HCT116 (cell line): ENCODE measurements around the gene ADAT3. TPM values are rescaled to one million over a fixed set of nuclear protein-coding genes. Genes with fewer than 3 reads are reported as not detected.

Experiments used
- ATAC-seq: fragments of 200-7000 bp; cut with Tn5 transposase; 2 replicates; pipeline ENCODE4 v1.9.1; 2020; ENCODE audit warnings: mild to moderate bottlenecking, moderate library complexity
- BruUV-seq: library from RNA; stranded (reverse); fragments of 400-500 nt; replicated peaks from 2 replicates; lab custom pipeline; 2021; lab: Mats Ljungman, UMichigan
- CTCF ChIA-PET: fragments of 300-600 bp; sonication (Branson Sonifier 250); formaldehyde crosslinking; loops from one replicate; lab custom pipeline; 2021; ENCODE audit warnings: antibody characterized with exemption; lab: Charles Lee
- POLR2A ChIA-PET: fragments of 300-600, 350-600 bp; sonication (Branson Sonifier 250); formaldehyde crosslinking; loops from one replicate; lab custom pipeline; 2021; ENCODE audit warnings: antibody characterized with exemption; lab: Charles Lee
- RAD21 ChIA-PET, 2 experiments: fragments of 300-600 bp; sonication (Branson Sonifier 250); formaldehyde crosslinking; loops; one replicate each; lab custom pipeline; 2023; ENCODE audit warnings: low total read pairs in 2 of 2; ENCODE audit not compliant: uncharacterized antibody in 2 of 2, unreplicated experiment in 2 of 2, low non-redundant PET in 1 of 2; lab: Charles Lee
- DNase-seq: peaks from one replicate; pipeline ENCODE4 v3.0.0-alpha.2; 2010; ENCODE audit warnings: low read depth, low spot score
- H2AFZ ChIP-seq: fragments of 200-600 bp; shearing (Covaris generic), sonication (generic); 2 replicates; pipeline ENCODE4 v1.6.1; 2017; ENCODE audit warnings: low read depth, mixed run types, mixed read lengths, antibody characterized with exemption, low read length; ENCODE audit not compliant: poor library complexity, severe bottlenecking
- H3K27ac ChIP-seq: 2 replicates; pipeline ENCODE4 v1.5.1; 2012; ENCODE audit warnings: low read depth, low read length
- H3K27me3 ChIP-seq: fragments of 200-600 bp; sonication (generic); 2 replicates; pipeline ENCODE4 v1.6.1; 2016; ENCODE audit warnings: mixed run types, low read length, mixed read lengths; ENCODE audit not compliant: insufficient read depth
- H3K36me3 ChIP-seq, 2 experiments: fragments of 200-500 bp in 1 of 2; fragments of 200-600 bp in 1 of 2; sonication (Bioruptor generic) in 1 of 2; sonication (generic) in 1 of 2; 2 replicates each; pipeline versions ENCODE4 v1.5.1 to v1.6.1; 2014 to 2016; ENCODE audit warnings: low read length in 2 of 2, inconsistent platforms in 1 of 2, mixed read lengths in 1 of 2, mixed run types in 1 of 2; ENCODE audit not compliant: insufficient read depth in 2 of 2, control insufficient read depth in 1 of 2
- H3K4me1 ChIP-seq, 2 experiments: fragments of 200-600 bp in 1 of 2; sonication (generic) in 1 of 2; 2 replicates each; pipeline versions ENCODE4 v1.5.1 to v1.6.1; 2012 to 2017; ENCODE audit warnings: low read length in 2 of 2, inconsistent platforms in 1 of 2, mild to moderate bottlenecking in 1 of 2, mixed read lengths in 1 of 2, mixed run types in 1 of 2, moderate library complexity in 1 of 2; ENCODE audit not compliant: insufficient read depth in 2 of 2, control insufficient read depth in 1 of 2
- H3K4me2 ChIP-seq: fragments of 200-600 bp; sonication (generic); 2 replicates; pipeline ENCODE4 v1.6.1; 2017; ENCODE audit warnings: mixed run types, low read length, mixed read lengths
- H3K4me3 ChIP-seq, 2 experiments: fragments of 200-600 bp in 1 of 2; sonication (generic) in 1 of 2; replicated peaks in 1 of 2; 2 replicates each; pipeline ENCODE4 v1.5.1; 2011 to 2016; ENCODE audit warnings: low read length in 2 of 2, control low read depth in 1 of 2, low read depth in 1 of 2, mild to moderate bottlenecking in 1 of 2, mixed read lengths in 1 of 2, mixed run types in 1 of 2
- H3K79me2 ChIP-seq: fragments of 200-600 bp; sonication (generic); 2 replicates; pipeline ENCODE4 v1.6.1; 2017; ENCODE audit warnings: mild to moderate bottlenecking, mixed run types, low read length, moderate library complexity, mixed read lengths; ENCODE audit not compliant: insufficient read depth
- H3K9ac ChIP-seq: fragments of 200-600 bp; sonication (generic); 2 replicates; pipeline ENCODE4 v1.6.1; 2016; ENCODE audit warnings: low read length, mixed read lengths
- H3K9me2 ChIP-seq: fragments of 200-600 bp; sonication (generic), shearing (Covaris generic); 2 replicates; pipeline ENCODE4 v1.6.1; 2017; ENCODE audit warnings: mixed run types, mild to moderate bottlenecking, moderate library complexity; ENCODE audit not compliant: insufficient read depth
- H3K9me3 ChIP-seq, 2 experiments: fragments of 200-500 bp in 1 of 2; fragments of 200-600 bp in 1 of 2; sonication (Bioruptor generic) in 1 of 2; sonication (generic) in 1 of 2; 2 replicates each; pipeline ENCODE4 v1.6.1; 2014 to 2017; ENCODE audit warnings: low read length in 2 of 2, mixed read lengths in 2 of 2, inconsistent platforms in 1 of 2, low read depth in 1 of 2, mild to moderate bottlenecking in 1 of 2, mixed run types in 1 of 2, moderate library complexity in 1 of 2; ENCODE audit not compliant: control insufficient read depth in 1 of 2, insufficient read depth in 1 of 2
- H4K20me1 ChIP-seq: fragments of 200-600 bp; sonication (generic), shearing (Covaris generic); 2 replicates; pipeline ENCODE4 v1.6.1; 2017; ENCODE audit warnings: mixed run types, mild to moderate bottlenecking, moderate library complexity; ENCODE audit not compliant: insufficient read depth
- CBX3 ChIP-seq: IDR thresholded peaks from 2 replicates; pipeline ENCODE4 v1.6.1; 2012; ENCODE audit warnings: low read depth
- CEBPB ChIP-seq: IDR thresholded peaks from 2 replicates; pipeline ENCODE4 v1.6.1; 2012; ENCODE audit warnings: low read depth
- MAX ChIP-seq: IDR thresholded peaks from 2 replicates; pipeline ENCODE4 v1.6.1; 2012
- REST ChIP-seq: IDR thresholded peaks from 2 replicates; pipeline ENCODE4 v1.6.1; 2012; ENCODE audit warnings: low read depth
- SP1 ChIP-seq: IDR thresholded peaks from 2 replicates; pipeline ENCODE4 v1.6.1; 2012; ENCODE audit warnings: low read depth
- TCF7L2 ChIP-seq: IDR thresholded peaks from 2 replicates; pipeline ENCODE4 v1.7.0; 2011; ENCODE audit warnings: borderline replicate concordance, inconsistent platforms; ENCODE audit not compliant: insufficient read depth, insufficient read length; ENCODE audit errors: extremely low read depth
- YY1 ChIP-seq: IDR thresholded peaks from 2 replicates; pipeline ENCODE4 v1.6.1; 2011; ENCODE audit warnings: low read length, low read depth, moderate library complexity, mild to moderate bottlenecking; ENCODE audit not compliant: insufficient replicate concordance; ENCODE audit errors: extremely low read depth
- ZFX ChIP-seq: fragments of 450-650 bp; IDR thresholded peaks from 2 replicates; pipeline ENCODE4 v1.6.1; 2017
- intact Hi-C: fragments of 100-400 bp; cut with micrococcal nuclease; formaldehyde crosslinking; loops from 2 replicates; pipeline ENCODE4 v1.10.0; 2022
- total RNA-seq: library from RNA; stranded (reverse); gene quantifications from one replicate; pipeline ENCODE4 v1.2.1, GENCODE V29; 2021; ENCODE audit not compliant: unreplicated experiment

Gene ADAT3
- total RNA-seq, 1 experiment from 2014 or later = 15.9 TPM

GRCh38 chr19:1933244-1933643 is 28.0 kb downstream of the ADAT3 start:
- intact Hi-C loops = loop anchor here (10.0 kb wide), 1 partner anchor 132 kb away; no protein-coding TSS in a partner anchor
- H3K27me3 ChIP-seq = no peaks in the 10 kb centered on the region
- H3K4me2 ChIP-seq = no peak overlapping the region
- no TSS peak for BruUV-seq
- H3K36me3 ChIP-seq = no peaks in the 10 kb centered on the region
- H3K9me3 ChIP-seq = peaks cover 0 to 8% of the 10 kb centered on the region in 2 experiments; a peak in 1 of 4 replicates
- ATAC-seq (no peak), DNase-seq (no peak)
- H3K27ac ChIP-seq = no peak overlapping the region
- no peaks in the 10 kb centered on the region for H4K20me1 ChIP-seq
- no peak for TF ChIP-seq CBX3
- no peak for TF ChIP-seq TCF7L2
- TF ChIP-seq SP1 = no peak
- no peak for TF ChIP-seq YY1
- no peak for TF ChIP-seq ZFX
- TF ChIP-seq REST = no peak
- no peak for TF ChIP-seq MAX
- TF ChIP-seq CEBPB = no peak
- POLR2A ChIA-PET = interaction anchor here (0.6 kb wide), 1 partner anchor 134 kb away, joined by 3 read pairs; no protein-coding TSS in a partner anchor
- RAD21 ChIA-PET = no interaction called here
- H3K9me2 ChIP-seq = no peaks in the 10 kb centered on the region
- H3K4me1 ChIP-seq = peaks cover 0 to 22% of the 10 kb centered on the region in 2 experiments; a peak in 2 of 4 replicates
- H3K79me2 ChIP-seq = no peaks in the 10 kb centered on the region
- H3K4me3 ChIP-seq = no peak overlapping the region
- no peak overlapping the region for H3K9ac ChIP-seq
- no peak overlapping the region for H2AFZ ChIP-seq
- CTCF ChIA-PET = interaction anchor here (0.9 kb wide), 1 partner anchor 29 kb away, joined by 3 read pairs; no protein-coding TSS in a partner anchor
